Measurements from ENCODE around the gene CCL4L2.
"Not testable (repeated sequence)": the region's sequence is repeated elsewhere in the genome, so short reads cannot be mapped to it uniquely, and the experiment has no call there.

CCL4L2 gene

GRCh38 chr17:36221581-36222100 lies 10.8 kb downstream of the CCL4L2 start:
- not testable (repeated sequence) for FAIRE-seq

GRCh38 chr17:36222967-36223366 lies 12.1 kb downstream of the CCL4L2 start:
- FAIRE-seq: not testable (repeated sequence)

GRCh38 chr17:36229644-36230043 lies 18.8 kb downstream of the CCL4L2 start:
- FAIRE-seq: not testable (repeated sequence)

GRCh38 chr17:36242046-36242445 lies 31.2 kb downstream of the CCL4L2 start:
- FAIRE-seq: not testable (repeated sequence)
